RCC 7860 (cell line): Measurements from ENCODE around the gene NDUFB4.
"Not testable (repeated sequence)": the region's sequence is repeated elsewhere in the genome, so short reads cannot be mapped to it uniquely, and the experiment has no call there.

Experiments
- DNase-seq: peaks from one replicate; pipeline ENCODE4 v3.0.0-alpha.2; 2015; ENCODE audit warnings: low spot score
- FAIRE-seq: peaks from 2 replicates; lab custom pipeline; 2012; peaks lifted over from hg19 to GRCh38; lab: Jason Lieb, UNC

The NDUFB4 gene

GRCh38 chr3:120569222-120570057 is 26.7 kb upstream of the NDUFB4 start:
- DNase-seq, result no peak

GRCh38 chr3:120572027-120572426 is 24.1 kb upstream of the NDUFB4 start:
- DNase-seq (no peak), FAIRE-seq (no peak)

More at GRCh38 chr3:120569222-120570057, 26.7 kb upstream of the NDUFB4 start:
- no peak for FAIRE-seq

GRCh38 chr3:120587332-120587975 is 8.7 kb upstream of the NDUFB4 start:
- DNase-seq, result no peak
- no peak for FAIRE-seq

DNA sequence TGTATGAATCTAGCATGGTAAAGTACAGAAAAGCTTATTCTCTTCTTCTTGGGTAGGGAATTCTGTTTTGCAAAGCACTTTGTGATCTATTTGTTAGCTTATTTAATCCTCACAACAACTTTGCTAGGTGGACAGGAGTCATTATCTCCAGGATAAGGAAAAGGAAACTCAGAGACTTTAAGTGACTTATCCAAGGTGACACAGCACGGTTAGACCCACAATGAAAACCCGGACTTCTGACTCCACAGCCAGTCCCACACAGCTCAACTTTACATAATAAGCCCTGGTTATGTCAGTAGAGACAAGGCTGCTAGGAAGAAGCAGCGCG is 384 bp upstream of the NDUFB4 start:
- FAIRE-seq (no peak), DNase-seq (no peak)

DNA sequence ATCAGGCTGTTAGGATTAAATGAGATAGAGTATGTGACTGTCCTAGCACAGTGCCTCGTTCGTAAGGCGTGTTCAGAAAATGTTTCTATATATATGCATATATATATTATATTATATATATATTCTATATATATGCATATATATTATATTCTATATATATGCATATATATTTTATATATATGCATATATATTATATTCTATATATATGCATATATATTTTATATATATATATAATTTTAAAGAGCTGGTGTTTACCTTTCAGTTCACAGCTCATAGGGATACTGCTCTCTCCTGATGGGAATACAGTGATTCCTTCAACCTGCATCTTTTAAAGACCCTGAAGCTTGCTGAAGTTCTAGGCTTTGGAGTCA is 702 bp downstream of the NDUFB4 start:
- peak; percentile 48 for FAIRE-seq

GRCh38 chr3:120597445-120598049 is 1.4 kb downstream of the NDUFB4 start:
- DNase-seq, result no peak
- FAIRE-seq, result no peak

More for the DNA sequence above, 702 bp downstream of the NDUFB4 start:
- DNase-seq, result no peak

GRCh38 chr3:120599211-120599610 is 3.1 kb downstream of the NDUFB4 start:
- DNase-seq (no peak), FAIRE-seq (no peak)

DNA sequence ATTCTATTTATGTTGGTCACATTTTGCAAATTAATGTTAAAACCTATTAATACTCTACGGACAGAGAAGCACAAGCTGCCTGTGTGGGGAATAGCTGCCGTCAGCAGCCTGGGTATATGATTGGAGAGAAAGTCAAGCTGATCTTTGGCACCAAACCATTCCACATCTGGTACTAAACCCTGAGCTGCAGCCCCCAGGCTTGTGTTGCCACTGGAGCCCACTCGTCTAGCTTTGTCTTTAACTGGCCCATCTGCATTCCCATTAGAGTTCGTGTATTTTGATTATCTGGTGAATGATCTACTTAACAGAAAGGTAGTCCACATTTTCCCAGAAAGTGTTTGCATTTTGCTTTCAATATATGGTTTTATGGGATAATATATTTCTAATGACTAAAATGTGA is 5.4 kb downstream of the NDUFB4 start:
- FAIRE-seq (no peak), DNase-seq (no peak)

DNA sequence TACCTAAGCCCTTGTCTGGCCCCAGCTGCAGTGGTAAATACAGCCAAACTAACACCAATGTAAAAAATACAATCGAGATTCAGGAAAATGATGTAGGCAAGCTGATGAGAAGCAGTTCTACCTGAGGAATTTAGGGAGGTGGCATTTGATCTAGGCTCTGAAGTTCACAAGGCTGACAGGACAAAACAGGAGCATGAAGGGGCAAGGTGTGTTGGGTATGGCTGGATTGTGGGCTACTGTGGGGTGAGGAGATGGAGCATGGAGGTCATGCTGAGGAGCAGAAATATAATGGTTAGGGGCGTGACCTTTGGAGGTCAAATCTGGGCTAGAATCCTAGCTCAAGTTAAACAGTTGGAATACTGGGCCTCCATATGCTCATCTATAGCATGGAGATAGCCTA is 6.5 kb downstream of the NDUFB4 start:
- DNase-seq (no peak), FAIRE-seq (no peak)

DNA sequence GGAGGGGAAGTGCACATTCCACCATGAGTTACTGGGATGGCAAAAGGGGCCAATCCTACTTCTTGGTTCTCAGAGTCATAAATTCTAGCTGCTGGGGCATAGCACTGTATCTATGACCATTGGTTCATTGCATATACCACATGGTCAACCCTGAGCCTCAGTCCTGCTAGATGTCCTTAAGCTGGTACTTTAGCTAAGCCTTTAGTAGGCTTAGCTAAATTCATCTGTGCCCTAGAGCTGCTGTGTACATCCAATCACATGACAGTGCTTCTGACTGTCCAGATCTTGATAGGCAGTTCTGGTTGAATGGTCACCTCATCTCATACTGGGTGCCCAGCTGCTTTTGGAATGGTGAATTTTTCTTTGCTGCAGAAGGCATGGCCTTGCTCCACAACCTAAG is 8.2 kb downstream of the NDUFB4 start:
- FAIRE-seq, result no peak
- no peak for DNase-seq

GRCh38 chr3:120604784-120605183 is 8.6 kb downstream of the NDUFB4 start:
- no peak for FAIRE-seq

GRCh38 chr3:120608506-120608905 is 12.4 kb downstream of the NDUFB4 start:
- FAIRE-seq, result no peak
- DNase-seq, result no peak

More at GRCh38 chr3:120604784-120605183, 8.6 kb downstream of the NDUFB4 start:
- DNase-seq, result no peak

GRCh38 chr3:120614765-120615164 is 18.6 kb downstream of the NDUFB4 start:
- DNase-seq, result no peak
- FAIRE-seq, result no peak

DNA sequence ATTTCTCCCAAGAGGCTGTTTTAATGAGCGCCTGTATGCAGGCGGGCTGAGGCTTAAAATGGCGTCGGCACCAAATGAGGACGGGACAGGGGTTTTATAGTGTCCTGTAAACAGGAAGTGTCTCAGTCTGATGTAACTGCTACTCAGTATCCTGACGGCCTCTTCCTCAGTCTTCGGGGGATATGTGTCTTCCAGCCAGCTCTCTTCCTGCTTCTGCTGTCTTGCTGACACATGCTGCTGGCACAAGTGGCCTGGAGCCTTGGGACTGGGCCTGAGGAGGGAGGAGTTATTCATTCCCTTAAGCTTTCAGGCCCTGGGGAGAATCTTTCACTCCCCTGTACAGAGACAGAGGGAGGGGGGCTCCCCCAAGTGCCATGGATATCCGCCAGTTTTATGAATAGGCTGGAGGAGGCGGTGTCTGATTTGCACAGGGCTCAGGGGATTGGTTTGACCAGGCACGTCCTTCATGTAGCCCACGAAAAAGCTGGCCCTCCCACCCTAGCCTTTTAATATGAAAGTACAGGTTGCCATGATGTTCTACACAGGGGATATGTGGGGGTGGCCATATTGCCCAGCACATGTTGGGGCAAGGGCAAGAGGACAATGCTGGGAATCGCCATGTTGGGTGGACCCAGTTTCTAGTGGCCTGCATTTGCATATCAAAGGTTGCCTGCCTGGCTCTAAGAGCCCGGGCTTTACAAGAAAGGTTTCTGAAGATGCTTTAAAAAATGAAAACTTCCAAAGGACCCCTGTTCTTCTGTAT is 19.9 kb downstream of the NDUFB4 start:
- no peak for FAIRE-seq
- no peak for DNase-seq

GRCh38 chr3:120616745-120617144 is 20.6 kb downstream of the NDUFB4 start:
- not testable (repeated sequence) for FAIRE-seq, DNase-seq

DNA sequence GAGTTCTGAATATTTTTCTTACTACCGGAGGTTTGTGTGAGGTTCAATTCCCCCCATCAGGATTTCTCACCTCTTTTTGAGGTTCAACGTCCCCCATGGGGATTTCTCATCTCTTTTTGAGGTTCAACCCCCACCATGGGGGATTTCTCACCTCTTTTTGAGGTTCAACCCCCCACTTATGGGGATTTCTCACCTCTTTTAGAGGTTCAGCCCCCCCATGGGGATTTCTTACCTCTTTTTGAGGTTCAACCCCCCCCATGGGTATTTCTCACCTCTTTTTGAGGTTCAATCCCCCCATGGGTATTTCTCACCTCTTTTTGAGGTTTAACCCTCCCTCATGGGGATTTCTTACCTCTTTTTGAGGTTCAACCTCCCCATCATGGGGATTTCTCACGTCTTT is 26.3 kb downstream of the NDUFB4 start:
- FAIRE-seq (no peak), DNase-seq (no peak)

GRCh38 chr3:120622870-120623726 is 27.0 kb downstream of the NDUFB4 start:
- no peak for FAIRE-seq
- DNase-seq, result no peak

DNA sequence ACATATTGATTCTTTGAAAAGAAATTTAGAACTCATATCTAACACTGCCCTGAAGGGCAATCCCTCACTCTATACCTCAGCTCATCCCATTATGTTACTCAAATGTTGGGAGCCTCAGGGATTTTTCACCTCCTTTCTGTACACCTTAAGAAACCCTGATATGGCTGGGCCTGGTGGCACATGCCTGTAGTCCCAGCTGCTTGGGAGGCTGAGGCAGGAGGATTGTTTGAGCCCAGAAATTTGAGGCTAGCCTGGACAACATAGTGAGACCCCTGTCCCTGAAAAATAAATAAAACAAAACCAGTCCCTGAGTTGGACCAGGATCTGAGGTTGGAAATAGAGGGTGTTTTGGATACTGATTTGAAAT is 27.6 kb downstream of the NDUFB4 start:
- DNase-seq (no peak), FAIRE-seq (no peak)

- FAIRE-seq, result no peak
- no peak for DNase-seq
Measured at GRCh38 chr3:120625159-120625586, 29.0 kb downstream of the NDUFB4 start.

- DNase-seq, result no peak
- FAIRE-seq, result no peak
Measured at GRCh38 chr3:120634539-120634938, 38.4 kb downstream of the NDUFB4 start.
